Left ventricle myocardium inferior (tissue), 1 donor: ENCODE results near the gene DRD3. TPM values are rescaled to one million over a fixed set of nuclear protein-coding genes. Genes with fewer than 3 reads are reported as not detected.

Experiments used
- DNase-seq: peaks from one replicate; pipeline ENCODE4 v3.0.0-alpha.2; 2020
- H3K27ac ChIP-seq: fragments of 200-600 bp; replicated peaks from 2 replicates; pipeline ENCODE4 v1.8.0; 2021
- H3K27me3 ChIP-seq: fragments of 200-600 bp; 2 replicates; pipeline ENCODE4 v1.8.0; 2021; ENCODE audit warnings: low read depth
- H3K36me3 ChIP-seq: fragments of 200-600 bp; 2 replicates; pipeline ENCODE4 v1.8.0; 2021
- H3K4me1 ChIP-seq: fragments of 200-600 bp; 2 replicates; pipeline ENCODE4 v1.8.0; 2021
- H3K4me3 ChIP-seq: fragments of 200-600 bp; 2 replicates; pipeline ENCODE4 v1.8.0; 2021; ENCODE audit warnings: mild to moderate bottlenecking, moderate library complexity
- H3K9me3 ChIP-seq: fragments of 200-600 bp; replicated peaks from 2 replicates; pipeline ENCODE4 v1.8.0; 2021
- intact Hi-C: fragments of 100-400 bp; cut with micrococcal nuclease; formaldehyde crosslinking; loops from one replicate; pipeline ENCODE4 v1.11.0; 2022
- total RNA-seq: library from RNA; stranded (reverse); fragmentation: NEBNext Ultra II Directional; extraction: Animal tissue kit (Norgen Biotek cat#: 25700); gene quantifications from one replicate; pipeline ENCODE4 v1.2.1, GENCODE V29; 2021
- TF ChIP-seq, protein P1 (sequence below): fragments of 200-600 bp; IDR thresholded peaks from 2 replicates; pipeline ENCODE4 v1.8.0; 2021; ENCODE audit warnings: antibody characterized with exemption, mild to moderate bottlenecking, borderline replicate concordance
- donor health status: DM: no; HTN: yes; CAD: no; lungs with severe emphysema.

DRD3 gene
- total RNA-seq, 1 donor from 2014 or later: not detected

DNA sequence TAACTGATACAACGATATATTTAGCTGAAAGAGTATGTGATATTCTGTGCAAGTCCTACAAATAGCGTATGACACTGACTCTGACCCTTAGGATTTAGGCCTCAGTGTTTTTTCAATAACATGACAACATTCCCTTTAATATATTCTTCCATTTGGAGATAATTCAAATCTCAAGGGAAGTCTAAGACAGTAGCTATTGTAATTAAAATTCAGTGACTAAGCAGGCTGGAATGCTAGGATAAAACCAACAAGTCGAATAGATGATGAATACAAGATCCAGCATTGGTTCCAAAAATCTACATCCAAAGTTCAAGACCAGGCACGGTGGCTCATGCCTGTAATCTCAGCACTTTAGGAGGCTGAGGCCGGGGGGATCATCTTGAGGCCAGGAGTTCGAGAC lies 66.2 kb downstream of the DRD3 start:
- no peak overlapping the region for H3K4me3 ChIP-seq
- peaks cover 32% of the 10 kb centered on the region for H3K27me3 ChIP-seq
- H3K36me3 ChIP-seq: no peaks in the 10 kb centered on the region
- no peaks in the 10 kb centered on the region for H3K9me3 ChIP-seq
- no peak for DNase-seq
- peak overlapping the region; percentile 29 for H3K27ac ChIP-seq
- peaks cover 5% of the 10 kb centered on the region for H3K4me1 ChIP-seq
- TF ChIP-seq, protein P1, sequence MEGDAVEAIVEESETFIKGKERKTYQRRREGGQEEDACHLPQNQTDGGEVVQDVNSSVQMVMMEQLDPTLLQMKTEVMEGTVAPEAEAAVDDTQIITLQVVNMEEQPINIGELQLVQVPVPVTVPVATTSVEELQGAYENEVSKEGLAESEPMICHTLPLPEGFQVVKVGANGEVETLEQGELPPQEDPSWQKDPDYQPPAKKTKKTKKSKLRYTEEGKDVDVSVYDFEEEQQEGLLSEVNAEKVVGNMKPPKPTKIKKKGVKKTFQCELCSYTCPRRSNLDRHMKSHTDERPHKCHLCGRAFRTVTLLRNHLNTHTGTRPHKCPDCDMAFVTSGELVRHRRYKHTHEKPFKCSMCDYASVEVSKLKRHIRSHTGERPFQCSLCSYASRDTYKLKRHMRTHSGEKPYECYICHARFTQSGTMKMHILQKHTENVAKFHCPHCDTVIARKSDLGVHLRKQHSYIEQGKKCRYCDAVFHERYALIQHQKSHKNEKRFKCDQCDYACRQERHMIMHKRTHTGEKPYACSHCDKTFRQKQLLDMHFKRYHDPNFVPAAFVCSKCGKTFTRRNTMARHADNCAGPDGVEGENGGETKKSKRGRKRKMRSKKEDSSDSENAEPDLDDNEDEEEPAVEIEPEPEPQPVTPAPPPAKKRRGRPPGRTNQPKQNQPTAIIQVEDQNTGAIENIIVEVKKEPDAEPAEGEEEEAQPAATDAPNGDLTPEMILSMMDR: no peak
- intact Hi-C loops: no loop called here

DNA sequence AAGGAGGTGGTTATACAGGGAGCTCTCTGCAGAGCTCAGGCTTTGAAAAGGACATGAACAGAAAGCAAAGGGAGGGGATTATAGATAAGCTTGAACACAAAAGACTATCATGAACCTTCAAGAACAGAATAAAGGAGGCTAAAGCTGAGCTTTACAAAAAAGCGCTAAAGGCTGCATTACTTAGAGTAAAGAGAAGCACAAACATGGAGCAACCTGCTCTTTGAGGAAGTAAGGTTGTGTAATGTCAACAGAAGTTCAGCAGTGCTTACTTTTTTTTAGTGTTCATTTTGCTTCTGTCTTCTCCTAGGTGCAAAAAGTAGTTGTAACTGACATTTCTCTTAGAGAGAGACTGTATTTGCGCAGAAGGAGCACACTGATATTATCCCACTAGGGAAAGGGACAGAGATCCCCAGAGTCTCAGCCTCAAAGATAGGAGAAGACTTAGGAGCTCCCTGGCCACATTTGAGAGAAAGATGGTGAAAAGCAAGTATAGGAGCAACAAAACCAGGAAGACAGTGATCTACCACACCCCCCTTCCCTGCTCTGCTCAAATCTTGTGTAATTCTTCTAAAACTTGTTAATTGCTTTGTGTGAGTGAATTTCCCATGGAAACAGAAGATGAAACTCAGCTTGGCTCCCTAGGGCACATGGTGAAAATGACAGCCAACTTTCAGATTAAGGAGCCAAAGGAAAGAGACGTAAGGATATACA lies 67.6 kb downstream of the DRD3 start:
- Histone ChIP-seq H3K27me3 (peaks cover 32% of the 10 kb centered on the region), H3K4me3 (no peak overlapping the region), H3K36me3 (no peaks in the 10 kb centered on the region), H3K27ac (no peak overlapping the region), H3K9me3 (no peaks in the 10 kb centered on the region), H3K4me1 (peaks cover 5% of the 10 kb centered on the region)
- TF ChIP-seq, protein P1: no peak
- intact Hi-C loops: no loop called here
- no peak for DNase-seq

DNA sequence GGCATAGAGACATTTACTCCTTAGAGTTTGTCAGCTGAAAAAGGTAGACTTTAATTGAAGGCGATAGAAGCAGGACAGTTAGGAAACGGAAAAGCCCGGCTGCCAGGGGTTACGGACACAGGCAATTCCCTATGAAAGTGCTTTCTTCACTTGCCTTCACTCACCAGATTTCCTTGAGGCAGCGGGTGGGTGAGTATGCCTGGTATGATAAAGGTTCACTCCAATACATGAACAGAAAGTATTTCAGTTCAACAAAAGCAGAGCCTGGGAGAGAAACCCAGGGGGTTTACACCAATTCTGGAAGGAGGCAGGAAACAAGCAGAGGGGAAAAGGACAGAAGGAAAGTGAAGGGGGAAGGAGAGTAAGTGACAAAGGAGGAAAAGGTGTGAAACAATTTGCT lies 68.4 kb downstream of the DRD3 start:
- H3K27ac ChIP-seq: no peak overlapping the region
- peaks cover 32% of the 10 kb centered on the region for H3K27me3 ChIP-seq
- peaks cover 5% of the 10 kb centered on the region for H3K4me1 ChIP-seq
- intact Hi-C loops: no loop called here
- no peak for DNase-seq
- no peak overlapping the region for H3K4me3 ChIP-seq
- TF ChIP-seq, protein P1: no peak
- no peaks in the 10 kb centered on the region for H3K9me3 ChIP-seq
- no peaks in the 10 kb centered on the region for H3K36me3 ChIP-seq

DNA sequence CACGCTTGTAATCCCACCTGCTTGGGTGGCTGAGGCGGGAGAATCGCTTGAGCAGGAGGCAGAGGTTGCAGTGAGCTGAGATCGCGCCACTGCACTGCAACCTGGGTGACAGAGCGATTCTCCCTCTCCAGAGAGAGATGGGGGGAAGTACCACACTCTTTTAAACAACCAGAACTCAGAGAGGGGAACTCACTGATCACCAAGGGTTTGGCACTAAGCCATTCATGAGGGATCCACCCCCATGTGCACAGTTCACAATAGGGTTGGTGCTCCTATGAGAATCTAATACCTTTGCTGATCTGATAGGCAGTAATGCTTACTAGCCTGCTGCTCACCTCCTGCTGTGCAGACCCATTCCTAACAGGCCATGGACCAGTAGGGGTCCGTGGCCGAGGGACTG lies 70.7 kb downstream of the DRD3 start:
- Histone ChIP-seq H3K4me1 (peaks cover 5% of the 10 kb centered on the region), H3K4me3 (no peak overlapping the region), H3K27ac (no peak overlapping the region), H3K27me3 (peaks cover 32% of the 10 kb centered on the region), H3K9me3 (no peaks in the 10 kb centered on the region), H3K36me3 (no peaks in the 10 kb centered on the region)
- intact Hi-C loops: no loop called here
- TF ChIP-seq, protein P1: no peak
- no peak for DNase-seq

DNA sequence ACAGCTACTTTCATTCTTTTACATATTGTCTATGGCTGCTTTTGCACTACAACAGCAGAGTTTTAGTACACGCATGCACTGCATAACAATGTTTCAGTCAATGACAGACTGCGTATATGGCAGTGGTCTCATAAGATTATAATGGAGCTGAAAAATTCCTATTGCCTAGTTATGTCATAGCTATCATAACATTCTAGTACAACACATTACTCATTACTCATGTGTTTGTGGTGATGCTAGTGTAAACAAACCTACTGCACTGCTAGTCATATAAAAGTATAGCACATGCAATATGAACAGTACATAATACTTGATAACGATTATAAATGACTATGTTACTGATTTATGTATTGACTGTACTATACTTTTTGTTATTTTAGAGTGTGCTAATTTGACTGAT lies 74.4 kb downstream of the DRD3 start:
- no peaks in the 10 kb centered on the region for H3K4me1 ChIP-seq
- no peak for DNase-seq
- H3K4me3 ChIP-seq: no peak overlapping the region
- intact Hi-C loops: no loop called here
- no peaks in the 10 kb centered on the region for H3K9me3 ChIP-seq
- TF ChIP-seq, protein P1: no peak
- H3K27me3 ChIP-seq: peaks cover 17% of the 10 kb centered on the region
- H3K27ac ChIP-seq: no peak overlapping the region
- H3K36me3 ChIP-seq: no peaks in the 10 kb centered on the region
